Measurements from ENCODE around the gene KRTCAP2.

KRTCAP2 gene

DNA sequence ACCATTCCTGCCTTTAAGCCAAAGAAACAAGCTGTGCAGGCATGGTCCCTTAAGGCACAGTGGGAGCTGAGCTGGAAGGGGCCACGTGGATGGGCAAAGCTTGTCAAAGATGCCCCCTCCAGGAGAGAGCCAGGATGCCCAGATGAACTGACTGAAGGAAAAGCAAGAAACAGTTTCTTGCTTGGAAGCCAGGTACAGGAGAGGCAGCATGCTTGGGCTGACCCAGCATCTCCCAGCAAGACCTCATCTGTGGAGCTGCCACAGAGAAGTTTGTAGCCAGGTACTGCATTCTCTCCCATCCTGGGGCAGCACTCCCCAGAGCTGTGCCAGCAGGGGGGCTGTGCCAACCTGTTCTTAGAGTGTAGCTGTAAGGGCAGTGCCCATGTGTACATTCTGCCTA lies 38.8 kb downstream of the KRTCAP2 start:
- no peak for DNase-seq (ENCODE audit: low read depth, low spot score)

DNA sequence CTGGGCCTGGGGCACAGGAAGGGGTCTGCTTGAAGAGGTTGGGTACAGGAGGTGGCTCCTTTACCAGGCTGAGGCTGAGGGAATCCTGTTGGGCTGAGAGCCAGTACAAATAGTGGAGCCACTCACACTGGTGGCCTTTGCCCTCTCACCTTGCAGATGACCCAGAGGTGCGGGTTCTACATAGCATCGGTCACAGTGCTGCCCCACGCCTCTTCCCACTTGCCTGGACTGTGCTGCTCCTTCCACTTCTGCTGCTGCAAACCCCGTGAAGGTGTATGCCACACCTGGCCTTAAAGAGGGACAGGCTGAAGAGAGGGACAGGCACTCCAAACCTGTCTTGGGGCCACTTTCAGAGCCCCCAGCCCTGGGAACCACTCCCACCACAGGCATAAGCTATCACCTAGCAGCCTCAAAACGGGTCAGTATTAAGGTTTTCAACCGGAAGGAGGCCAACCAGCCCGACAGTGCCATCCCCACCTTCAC lies 39.3 kb downstream of the KRTCAP2 start:
- DNase-seq (ENCODE audit: low read depth, low spot score): no peak

DNA sequence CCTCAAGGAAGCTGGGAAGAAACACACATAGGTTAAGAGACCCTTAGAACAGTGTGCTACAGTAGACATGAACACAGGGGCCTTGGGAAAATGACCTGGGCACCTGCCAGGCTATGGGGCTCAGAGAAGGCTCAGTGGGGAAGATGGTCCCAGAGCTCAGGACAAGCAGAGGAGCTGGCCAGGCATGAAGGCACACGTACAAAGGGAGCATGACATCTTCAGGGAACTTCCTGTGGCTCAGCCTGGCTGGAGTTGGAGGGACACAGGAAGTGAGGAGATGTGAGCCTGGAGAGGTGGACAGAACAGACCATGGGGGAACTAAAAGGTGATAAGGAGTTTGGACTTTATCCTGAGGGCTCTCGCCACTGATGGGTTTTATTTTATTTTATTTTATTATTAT lies 41.2 kb downstream of the KRTCAP2 start:
- no peak for DNase-seq (ENCODE audit: low read depth, low spot score)

DNA sequence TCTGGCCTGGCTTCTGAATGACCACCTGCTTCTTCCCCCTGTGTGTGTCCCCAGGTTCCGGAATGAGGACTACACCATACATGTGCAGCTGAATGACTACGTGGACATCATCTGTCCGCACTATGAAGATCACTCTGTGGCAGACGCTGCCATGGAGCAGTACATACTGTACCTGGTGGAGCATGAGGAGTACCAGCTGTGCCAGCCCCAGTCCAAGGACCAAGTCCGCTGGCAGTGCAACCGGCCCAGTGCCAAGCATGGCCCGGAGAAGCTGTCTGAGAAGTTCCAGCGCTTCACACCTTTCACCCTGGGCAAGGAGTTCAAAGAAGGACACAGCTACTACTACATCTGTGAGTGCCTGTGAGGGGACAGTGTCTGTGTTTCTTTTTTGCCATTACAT lies 41.8 kb downstream of the KRTCAP2 start:
- DNase-seq (ENCODE audit: low read depth, low spot score): no peak

DNA sequence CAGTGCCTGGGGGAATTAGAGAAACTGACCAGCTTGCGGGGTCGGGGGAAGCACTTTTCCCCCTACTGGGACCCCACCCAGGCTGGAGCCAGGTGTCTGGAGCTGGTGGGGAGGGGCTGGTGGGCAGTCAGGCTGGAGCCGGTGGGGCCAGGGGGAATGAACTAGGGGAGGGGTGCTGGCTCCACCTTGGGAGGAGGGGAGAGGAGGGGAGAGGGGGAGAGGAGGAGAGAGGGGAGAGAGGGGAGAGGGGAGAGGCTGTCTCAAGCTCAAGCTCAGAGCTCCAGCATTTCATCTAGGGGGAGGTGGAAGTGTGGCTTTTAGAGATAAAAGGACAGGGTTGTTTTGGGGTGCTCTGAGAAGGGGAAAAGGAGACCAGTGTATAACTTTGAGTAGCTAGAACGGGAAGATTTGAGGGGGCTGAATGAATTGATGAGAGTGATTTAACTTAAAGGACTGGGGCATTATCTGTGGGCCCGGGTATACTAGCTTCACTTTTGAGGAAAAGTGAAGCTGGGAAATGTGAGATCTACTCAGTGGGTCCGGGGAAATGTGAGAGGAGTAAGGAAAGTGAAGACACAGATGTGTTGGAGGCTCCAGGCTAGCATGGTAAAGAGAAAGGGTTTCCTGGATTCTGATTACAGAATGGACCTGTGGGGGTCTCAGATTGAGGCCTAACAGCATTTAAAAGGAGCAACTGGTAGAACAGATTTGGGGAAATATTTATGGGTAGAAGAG lies 42.7 kb downstream of the KRTCAP2 start:
- no peak for DNase-seq (ENCODE audit: low read depth, low spot score)

DNA sequence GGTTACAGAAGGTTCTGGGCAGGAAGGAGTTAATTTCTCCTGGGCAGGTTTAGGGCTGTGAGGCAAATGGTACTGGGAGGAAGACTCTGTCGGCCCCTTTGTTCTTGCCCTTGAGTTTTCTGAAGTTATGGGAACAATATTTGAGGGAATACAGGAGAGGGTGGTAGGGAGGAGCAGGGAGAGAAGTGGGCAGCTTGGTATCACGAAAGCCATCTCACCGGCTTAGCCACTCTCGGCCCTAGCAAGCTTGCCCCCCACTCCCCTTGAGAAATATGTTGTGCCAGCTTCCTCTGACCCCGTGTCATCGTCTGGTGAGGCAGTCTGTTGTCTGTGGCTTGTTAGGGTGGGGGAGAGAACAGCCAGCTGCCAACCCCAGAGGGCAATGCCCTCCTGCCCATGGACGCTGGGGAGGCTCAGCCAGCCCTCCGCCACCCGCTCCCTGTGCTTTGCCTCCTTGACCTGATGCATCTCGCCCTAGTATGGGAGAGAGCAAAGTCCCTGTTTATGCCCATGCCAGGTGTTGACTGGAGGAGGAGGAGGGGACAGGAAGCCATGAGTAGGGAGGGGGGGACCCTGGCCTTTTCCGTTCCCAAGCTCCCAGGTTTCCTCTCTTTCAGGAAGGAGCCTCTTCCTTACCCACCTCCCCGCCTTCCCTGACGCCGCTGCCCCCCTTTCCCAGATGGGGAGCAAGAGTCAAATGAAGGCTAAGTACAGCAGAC lies 44.2 kb downstream of the KRTCAP2 start:
- DNase-seq (ENCODE audit: low read depth, low spot score): no peak

DNA sequence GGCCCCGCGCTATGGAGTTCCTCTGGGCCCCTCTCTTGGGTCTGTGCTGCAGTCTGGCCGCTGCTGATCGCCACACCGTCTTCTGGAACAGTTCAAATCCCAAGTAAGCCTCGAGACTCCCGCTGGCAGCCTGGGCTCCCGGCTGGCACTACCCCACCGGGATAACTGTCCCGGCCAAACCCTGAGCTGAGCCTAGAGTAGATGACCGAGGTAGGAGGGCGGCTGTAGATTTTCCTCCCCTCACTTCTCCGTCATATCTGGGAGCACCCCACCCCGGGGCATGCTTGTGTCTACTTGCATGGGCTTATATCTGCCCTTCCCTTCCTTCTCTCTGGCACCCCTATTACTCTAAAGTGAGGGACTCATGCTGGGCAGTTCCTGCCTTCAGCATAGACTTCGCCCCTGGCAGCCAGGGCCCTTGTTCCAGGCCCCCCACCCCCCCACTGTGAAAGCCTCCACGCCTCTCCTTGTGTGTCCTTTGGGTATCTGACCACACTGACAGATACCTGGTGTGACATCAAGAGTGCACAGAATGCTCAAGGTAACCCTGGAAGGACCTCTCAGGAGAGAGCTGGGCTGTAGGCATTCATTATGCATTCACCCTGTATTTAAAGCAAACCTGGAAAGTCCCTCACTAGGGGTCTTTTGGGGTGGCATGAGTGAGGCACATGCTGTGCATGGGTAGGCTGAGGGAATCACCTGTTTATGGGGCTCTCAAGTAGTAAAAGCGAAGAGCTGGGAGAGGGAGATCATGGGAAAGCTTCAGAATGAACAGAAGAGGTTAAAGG lies 44.9 kb downstream of the KRTCAP2 start:
- DNase-seq (ENCODE audit: low read depth, low spot score): no peak

DNA sequence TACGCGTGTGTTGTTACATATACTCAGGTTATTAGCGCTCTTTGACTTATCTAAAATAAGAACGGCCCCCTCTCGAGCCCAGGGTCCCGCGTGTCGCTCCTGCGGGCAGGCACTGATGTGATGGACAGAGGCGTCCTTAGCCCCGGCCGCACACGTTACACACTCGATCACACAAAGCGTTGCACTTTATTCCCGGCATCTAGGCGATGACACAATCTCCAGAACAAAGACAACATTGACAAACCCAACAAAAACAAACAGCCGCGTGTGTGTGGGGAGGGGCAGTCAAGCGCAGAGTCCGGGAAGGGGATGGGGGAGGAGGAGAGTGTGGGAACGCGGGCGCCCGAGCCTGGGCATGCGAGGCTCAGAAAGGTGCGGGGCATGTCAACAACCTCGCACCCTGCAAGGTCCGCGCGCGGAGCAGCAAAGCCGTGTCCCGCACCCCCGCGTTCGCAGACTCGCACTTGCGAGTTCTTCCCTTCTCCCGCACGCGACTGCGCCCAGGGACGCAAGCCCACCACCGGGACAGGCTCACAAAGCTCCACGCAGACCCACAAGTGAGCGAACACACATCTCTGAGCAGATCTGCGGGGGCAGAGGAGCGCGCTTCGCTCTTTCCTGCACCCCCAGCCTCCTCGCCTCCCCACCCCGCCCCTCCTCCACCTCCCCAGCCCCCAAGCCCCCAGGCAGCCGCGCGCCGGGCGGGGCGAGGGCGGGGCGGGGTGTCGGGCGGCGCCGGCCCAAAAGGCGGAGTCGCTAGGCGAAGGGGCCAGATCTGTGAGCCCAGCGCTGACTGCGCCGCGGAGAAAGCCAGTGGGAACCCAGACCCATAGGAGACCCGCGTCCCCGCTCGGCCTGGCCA lies 45.8 kb downstream of the KRTCAP2 start, which contains the start of gene EFNA1:
EFNA1 (plus strand) TSS at position 772 of the 862 bp plus-strand sequence. CDS start 102 bp downstream, outside the sequence.
- DNase-seq (ENCODE audit: low read depth, low spot score): no peak

DNA sequence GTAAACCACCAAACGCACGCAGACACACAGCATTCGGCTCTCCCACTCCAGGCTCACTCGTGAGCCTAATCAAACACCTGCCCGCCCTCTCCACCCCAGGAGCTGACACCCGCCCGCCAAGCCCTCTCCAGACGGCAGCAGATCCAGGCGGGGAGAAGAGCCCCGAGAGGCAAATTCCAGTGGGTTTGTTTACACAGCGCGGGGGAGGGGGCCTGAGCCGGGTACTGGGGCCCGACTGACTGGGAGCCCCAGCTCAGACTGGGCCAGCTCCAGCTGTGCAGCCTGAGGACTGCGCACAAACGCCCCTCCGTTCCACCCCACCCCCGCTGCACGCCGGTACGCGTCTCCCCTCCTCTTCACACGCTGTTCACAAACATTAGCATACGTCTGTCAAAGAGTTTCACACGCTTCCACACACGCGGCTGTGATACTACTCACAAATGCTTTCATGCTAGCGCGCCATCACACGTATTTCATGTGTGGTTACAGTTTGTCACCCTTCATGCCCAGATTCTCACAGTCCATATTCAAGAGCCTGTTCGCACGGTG lies 46.5 kb downstream of the KRTCAP2 start:
- DNase-seq (ENCODE audit: low read depth, low spot score): no peak

DNA sequence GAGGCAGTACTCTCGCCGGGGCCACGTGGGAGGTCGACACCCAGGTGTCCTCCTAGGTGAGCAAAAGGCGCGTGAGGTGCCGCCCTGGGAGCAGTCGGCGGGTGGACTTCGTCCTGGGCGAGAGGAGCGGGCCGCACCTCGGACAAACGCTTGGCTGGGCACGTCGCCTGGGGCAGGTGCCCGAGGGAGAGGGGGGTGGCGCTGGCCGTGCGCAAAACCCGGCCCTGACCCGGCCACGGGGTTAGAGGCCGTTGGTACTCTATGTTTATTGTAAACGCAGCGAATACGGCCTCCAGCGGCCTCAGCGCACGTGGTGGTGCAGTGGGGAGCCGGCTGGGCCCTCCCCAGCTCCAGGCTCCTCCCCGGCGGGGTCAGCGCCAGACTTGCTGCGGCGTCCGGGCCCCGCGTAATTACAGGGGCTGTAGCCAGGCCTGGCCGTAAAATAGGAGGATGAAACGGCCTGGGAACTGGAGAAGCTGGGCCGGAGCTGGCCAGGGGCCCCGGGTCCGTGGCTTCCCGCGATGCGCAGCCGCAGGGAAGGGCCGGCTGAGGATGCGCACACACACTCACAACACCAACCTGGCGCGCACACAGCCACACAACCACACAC lies 47.1 kb downstream of the KRTCAP2 start:
- no peak for DNase-seq (ENCODE audit: low read depth, low spot score)

DNA sequence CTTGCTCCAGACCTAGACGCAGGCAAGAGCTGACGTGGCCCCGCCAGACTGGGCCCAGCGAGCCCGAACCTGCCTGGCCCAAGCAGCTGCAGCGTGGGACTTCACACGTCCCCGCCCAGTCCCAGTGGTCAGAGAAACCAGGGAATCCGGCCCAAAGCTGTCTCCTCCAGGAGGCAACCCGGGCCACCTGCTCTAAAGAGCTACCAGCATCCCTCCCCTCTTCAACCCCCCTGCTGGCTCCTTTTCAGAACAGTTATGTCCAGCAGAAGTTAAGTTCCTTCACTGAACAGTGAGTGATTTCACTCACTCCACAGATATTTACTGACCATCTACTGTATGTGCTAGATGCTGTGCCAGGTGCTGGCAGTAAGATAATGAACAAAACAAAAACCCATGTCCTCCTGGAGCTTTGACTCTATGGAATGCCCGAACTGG lies 47.6 kb downstream of the KRTCAP2 start:
- no peak for DNase-seq (ENCODE audit: low read depth, low spot score)

DNA sequence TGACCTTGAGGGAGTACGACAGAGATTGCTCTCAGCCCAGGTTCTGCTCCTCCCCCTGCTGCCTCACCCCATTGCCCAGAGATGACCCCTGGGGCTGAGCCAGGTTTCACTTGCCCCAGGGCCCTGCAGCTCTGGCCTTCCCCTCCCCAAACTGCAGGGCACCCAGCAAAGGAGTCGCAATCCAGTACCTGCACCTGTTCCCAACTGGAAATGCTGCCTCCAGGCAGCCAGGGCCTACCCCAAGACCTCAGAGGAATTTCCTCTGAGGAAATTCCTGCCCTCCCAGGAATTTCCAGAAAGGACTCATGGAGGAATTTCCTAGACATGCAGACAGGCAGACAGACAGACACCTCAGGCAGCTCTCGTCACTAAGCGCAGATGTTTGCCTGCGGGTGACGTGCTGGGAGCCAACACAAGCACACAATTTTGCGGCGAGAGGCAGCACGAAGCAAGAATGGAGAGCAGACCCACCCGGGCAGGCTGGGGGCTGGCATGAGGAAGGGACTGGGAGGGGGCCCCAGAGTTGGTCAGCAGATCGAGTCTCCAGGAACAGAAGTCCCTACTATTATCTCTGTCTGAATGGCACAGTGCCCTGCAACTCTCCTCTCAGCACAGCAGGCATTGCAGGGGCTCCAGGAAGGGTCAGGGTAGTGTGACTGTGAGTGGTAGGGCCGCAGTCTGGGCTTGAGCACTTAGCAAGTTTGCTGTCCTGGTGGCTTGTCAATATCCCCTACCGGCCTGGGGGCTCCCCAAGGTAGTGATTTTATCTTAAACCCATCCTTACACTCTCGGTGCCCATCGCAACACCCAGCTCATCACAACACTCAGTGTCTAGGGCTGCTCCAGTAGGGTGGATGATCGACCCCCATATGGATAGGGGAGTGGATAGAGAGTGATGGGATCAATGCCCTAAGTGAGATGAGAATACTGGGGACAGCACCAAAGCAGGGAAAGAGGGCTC lies 48.3 kb downstream of the KRTCAP2 start:
- no peak for DNase-seq (ENCODE audit: low read depth, low spot score)

DNA sequence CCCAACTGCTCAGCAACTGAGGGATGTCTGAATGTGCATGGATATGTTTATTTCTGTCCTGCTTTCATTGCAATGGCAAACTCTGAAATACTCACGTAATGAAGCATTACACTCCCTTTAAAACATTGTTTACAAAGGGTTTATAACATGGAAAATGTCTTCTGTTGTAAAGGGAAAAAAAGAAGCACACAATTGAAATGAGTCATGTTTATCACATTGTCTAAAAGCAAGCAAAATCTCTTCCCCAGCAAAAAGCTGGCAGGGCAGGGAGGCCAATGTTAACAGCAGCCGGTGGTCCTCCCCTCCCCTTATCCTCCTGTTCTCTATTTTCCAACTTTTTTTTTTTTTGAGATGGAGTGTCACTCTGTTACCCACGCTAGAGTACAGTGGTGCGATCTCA lies 49.3 kb downstream of the KRTCAP2 start:
- no peak for DNase-seq (ENCODE audit: low read depth, low spot score)

DNA sequence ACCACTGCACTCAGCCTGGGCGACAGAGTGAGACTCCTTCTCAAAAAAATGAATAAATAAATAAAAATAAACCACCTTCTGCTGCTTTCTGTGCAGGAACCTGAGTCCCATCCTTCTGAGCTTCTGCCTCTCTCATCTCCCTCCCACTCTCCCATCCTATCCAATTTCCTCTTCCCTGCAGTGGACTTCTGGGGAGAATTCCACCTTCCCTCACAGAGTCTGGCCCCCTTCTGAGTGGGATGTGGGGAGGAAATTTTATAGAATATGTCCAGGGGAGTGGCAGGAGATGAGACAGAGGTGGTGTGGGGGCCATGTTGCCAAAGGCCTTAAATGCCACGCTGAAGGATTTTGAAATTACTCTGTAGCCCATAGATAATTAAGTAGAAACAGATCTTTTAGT lies 50.8 kb downstream of the KRTCAP2 start:
- DNase-seq (ENCODE audit: low read depth, low spot score): no peak

DNA sequence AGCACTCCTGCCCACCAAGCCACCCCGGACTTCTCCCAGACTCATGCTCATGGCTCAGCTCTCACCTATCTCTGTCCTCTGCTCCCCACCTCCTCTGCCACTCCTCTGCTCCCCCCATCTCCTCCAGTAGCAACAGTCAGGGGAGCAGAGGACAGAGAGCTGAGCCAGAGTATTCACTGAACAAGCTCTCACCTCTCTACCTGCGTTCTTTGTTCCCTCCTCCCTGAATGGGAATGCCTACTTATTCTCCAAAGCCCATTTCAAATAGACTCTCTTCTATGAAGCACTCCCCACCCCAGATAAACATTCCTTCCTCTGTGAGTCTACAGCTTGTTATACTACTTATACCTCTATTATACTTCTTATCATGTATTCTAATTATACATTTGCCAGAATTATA lies 51.9 kb downstream of the KRTCAP2 start:
- DNase-seq (ENCODE audit: low read depth, low spot score): no peak

DNA sequence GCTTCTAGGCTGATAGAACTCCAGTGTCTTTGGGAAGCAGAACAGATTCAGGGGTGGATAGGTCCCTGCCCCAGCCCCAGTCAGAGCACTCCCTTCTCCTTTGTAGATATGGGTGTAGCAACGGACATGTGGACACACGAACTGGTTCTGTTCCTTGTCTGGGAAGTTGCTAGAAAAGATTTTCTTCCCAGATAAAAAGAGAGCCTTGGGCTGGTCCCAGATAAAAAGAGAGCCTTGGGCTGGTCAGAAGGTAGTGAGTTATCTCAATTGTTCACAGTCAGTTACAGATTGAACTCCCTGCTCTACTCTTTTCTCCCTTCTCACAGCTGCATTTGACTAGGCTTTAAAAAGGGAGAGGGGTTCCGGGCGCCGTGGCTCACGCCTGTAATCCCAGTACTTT lies 52.9 kb downstream of the KRTCAP2 start:
- no peak for DNase-seq (ENCODE audit: low read depth, low spot score)
